ENCODE data around the gene PRKRA. TPM values are rescaled to one million over a fixed set of nuclear protein-coding genes. Genes with fewer than 3 reads are reported as not detected.
"Not testable (repeated sequence)": the region's sequence is repeated elsewhere in the genome, so short reads cannot be mapped to it uniquely, and the experiment has no call there.

Gene PRKRA
- polyA plus RNA-seq, 1 donor = 45.1 TPM

DNA sequence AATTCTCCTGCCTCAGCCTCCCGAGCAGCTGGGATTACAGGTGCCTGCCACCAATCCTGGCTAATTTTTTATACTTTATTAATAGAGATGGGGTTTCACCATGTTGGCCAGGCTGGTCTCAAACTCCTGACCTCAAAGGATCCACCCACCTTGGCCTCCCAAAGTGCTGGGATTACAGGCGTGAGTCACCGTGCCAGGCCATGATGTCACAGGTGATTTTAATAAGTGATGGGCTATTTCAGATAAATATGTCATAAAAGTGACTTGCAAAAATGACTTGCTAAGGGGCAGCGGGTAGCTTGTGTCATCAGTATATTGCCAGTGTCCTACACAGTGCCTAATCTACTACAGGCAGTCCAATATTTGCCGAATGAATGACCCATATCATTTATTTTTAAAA, 20.3 kb upstream of the PRKRA start:
- H3K36me3 ChIP-seq (ENCODE audit: control insufficient read depth, insufficient read depth, low read length); H3K4me3 ChIP-seq (ENCODE audit: low read length); H3K27me3 ChIP-seq (ENCODE audit: control insufficient read depth, insufficient read depth, low read length); H3K4me1 ChIP-seq (ENCODE audit: control insufficient read depth, insufficient read depth, low read length); H3K9me3 ChIP-seq (ENCODE audit: control insufficient read depth, low read depth, low read length); H3K27ac ChIP-seq (ENCODE audit: low read length); DNase-seq: not testable (repeated sequence)
- whole genome bisulfite sequencing (ENCODE audit: insufficient coverage, low lambda C conversion rate) = no CpG with 5 or more reads among the region's 5 CpGs

DNA sequence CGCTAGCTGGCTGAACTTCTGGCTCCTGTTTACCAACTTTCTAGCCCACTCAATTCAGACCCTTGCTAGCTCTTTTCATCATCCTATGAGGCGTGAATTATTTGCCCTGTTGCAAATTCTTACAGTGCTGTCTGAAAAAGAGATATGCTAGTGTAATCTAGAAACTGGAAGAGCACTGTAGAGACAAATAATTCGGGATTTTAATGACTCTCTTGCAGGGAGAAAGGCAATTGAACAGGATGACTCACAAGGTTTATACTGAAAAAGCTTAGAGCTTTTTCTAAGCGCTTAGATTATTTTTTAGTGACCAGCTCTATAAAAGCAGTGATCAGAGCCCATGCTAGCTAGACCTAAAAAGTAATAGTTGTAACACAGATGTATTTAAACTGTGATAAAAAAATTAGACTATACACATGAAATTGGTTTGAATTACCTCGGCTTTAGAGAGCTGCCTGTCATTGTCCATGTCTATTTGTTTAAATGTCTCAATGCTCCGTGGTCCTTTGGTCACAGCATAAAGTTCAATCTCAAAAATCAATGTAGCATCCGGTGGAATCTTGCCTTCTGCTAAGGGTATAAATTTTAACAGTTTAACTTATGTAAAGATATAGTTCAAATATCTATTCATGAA, 18.4 kb upstream of the PRKRA start:
- DNase-seq = no peak
- 100% methylated on average over 1 of the region's 7 CpGs for WGBS (ENCODE audit: insufficient coverage, low lambda C conversion rate)
- Histone ChIP-seq H3K27me3 (ENCODE audit: control insufficient read depth, insufficient read depth, low read length) (no peaks in the 10 kb centered on the region), H3K27ac (ENCODE audit: low read length) (no peak overlapping the region), H3K36me3 (ENCODE audit: control insufficient read depth, insufficient read depth, low read length) (peaks cover 7% of the 10 kb centered on the region), H3K4me3 (ENCODE audit: low read length) (no peak overlapping the region), H3K9me3 (ENCODE audit: control insufficient read depth, low read depth, low read length) (no peaks in the 10 kb centered on the region), H3K4me1 (ENCODE audit: control insufficient read depth, insufficient read depth, low read length) (no peaks in the 10 kb centered on the region)

- Histone ChIP-seq H3K4me1 (ENCODE audit: control insufficient read depth, insufficient read depth, low read length) (no peaks in the 10 kb centered on the region), H3K36me3 (ENCODE audit: control insufficient read depth, insufficient read depth, low read length) (no peaks in the 10 kb centered on the region), H3K4me3 (ENCODE audit: low read length) (no peak overlapping the region), H3K27ac (ENCODE audit: low read length) (no peak overlapping the region), H3K27me3 (ENCODE audit: control insufficient read depth, insufficient read depth, low read length) (no peaks in the 10 kb centered on the region), H3K9me3 (ENCODE audit: control insufficient read depth, low read depth, low read length) (no peaks in the 10 kb centered on the region)
- WGBS (ENCODE audit: insufficient coverage, low lambda C conversion rate) = 100% methylated on average over 1 of the region's 11 CpGs
- no peak for DNase-seq
Measured at GRCh38 chr2:178457390-178457886, 6.5 kb upstream of the PRKRA start.

GRCh38 chr2:178455947-178456346, 5.0 kb upstream of the PRKRA start:
- Histone ChIP-seq H3K36me3 (ENCODE audit: control insufficient read depth, insufficient read depth, low read length) (no peaks in the 10 kb centered on the region), H3K27me3 (ENCODE audit: control insufficient read depth, insufficient read depth, low read length) (peaks cover under 1% of the 10 kb centered on the region), H3K9me3 (ENCODE audit: control insufficient read depth, low read depth, low read length) (no peaks in the 10 kb centered on the region), H3K4me1 (ENCODE audit: control insufficient read depth, insufficient read depth, low read length) (no peaks in the 10 kb centered on the region), H3K4me3 (ENCODE audit: low read length) (no peak overlapping the region), H3K27ac (ENCODE audit: low read length) (no peak overlapping the region)
- no peak for DNase-seq
- no CpG with 5 or more reads among the region's 5 CpGs for WGBS (ENCODE audit: insufficient coverage, low lambda C conversion rate)

DNA sequence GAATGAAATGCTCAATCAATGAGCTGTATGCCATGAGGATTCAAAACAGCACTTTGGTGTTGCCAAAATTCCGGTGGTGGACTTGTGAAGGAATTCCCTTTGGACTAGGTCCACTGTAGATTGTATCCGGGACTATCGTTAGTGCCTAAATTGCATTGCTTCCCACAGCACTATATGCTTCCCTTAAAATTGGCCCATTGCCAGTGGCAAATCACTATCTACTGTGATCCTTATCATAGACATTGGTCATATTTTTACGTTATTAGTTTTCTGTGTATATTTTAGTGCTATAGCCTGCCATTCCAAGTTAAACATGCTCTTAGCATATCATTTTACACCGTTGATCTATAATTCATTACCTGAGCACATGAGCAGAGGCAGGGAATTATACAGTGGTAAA, 1.9 kb upstream of the PRKRA start:
- no peak overlapping the region for H3K27ac ChIP-seq (ENCODE audit: low read length)
- no peak for DNase-seq
- peaks cover 2% of the 10 kb centered on the region for H3K27me3 ChIP-seq (ENCODE audit: control insufficient read depth, insufficient read depth, low read length)
- peaks cover 7% of the 10 kb centered on the region for H3K36me3 ChIP-seq (ENCODE audit: control insufficient read depth, insufficient read depth, low read length)
- peaks cover 11% of the 10 kb centered on the region for H3K4me1 ChIP-seq (ENCODE audit: control insufficient read depth, insufficient read depth, low read length)
- H3K9me3 ChIP-seq (ENCODE audit: control insufficient read depth, low read depth, low read length) = no peaks in the 10 kb centered on the region
- no peak overlapping the region for H3K4me3 ChIP-seq (ENCODE audit: low read length)
- WGBS (ENCODE audit: insufficient coverage, low lambda C conversion rate) = no CpG with 5 or more reads among the region's 5 CpGs

DNA sequence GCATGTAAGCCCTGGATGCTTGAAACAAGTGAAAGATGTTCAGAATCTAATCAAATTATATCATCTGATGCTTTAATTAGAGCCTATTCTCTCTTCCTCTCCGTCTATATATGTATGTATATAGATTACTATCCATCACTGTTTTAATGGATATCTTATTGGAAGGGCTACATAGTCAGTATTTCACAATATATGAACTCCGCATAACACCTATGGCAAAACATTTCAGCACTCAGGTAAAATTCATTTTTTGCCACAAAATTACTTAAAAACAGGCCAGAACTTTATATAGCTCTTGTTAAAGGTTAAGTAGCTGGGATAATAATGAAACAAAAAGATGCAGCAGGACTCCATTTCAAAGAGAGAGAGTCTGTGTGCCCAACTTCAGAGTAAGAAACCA, 1.4 kb upstream of the PRKRA start:
- Histone ChIP-seq H3K27me3 (ENCODE audit: control insufficient read depth, insufficient read depth, low read length) (peaks cover 2% of the 10 kb centered on the region), H3K27ac (ENCODE audit: low read length) (peak overlapping the region; percentile 100), H3K36me3 (ENCODE audit: control insufficient read depth, insufficient read depth, low read length) (peaks cover 10% of the 10 kb centered on the region), H3K4me3 (ENCODE audit: low read length) (peak overlapping the region; percentile 50), H3K4me1 (ENCODE audit: control insufficient read depth, insufficient read depth, low read length) (peaks cover 11% of the 10 kb centered on the region), H3K9me3 (ENCODE audit: control insufficient read depth, low read depth, low read length) (no peaks in the 10 kb centered on the region)
- no CpG with 5 or more reads among the region's 2 CpGs for WGBS (ENCODE audit: insufficient coverage, low lambda C conversion rate)
- DNase-seq = no peak

DNA sequence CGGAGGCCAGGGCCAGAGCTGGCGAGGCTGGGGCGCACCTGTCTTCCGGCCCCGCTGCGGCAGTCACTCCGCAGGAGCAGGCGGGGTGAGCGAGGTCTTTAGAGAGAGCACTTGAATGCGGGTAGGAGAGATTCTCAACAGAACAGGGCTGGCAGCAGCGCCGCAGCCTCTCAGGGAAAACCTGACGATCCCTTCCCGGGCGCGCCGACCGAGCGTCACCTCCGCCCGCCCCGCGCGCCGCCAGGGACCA, 526 bp downstream of the PRKRA start:
- no CpG with 5 or more reads among the region's 25 CpGs for WGBS (ENCODE audit: insufficient coverage, low lambda C conversion rate)
- Histone ChIP-seq H3K4me1 (ENCODE audit: control insufficient read depth, insufficient read depth, low read length) (peaks cover 11% of the 10 kb centered on the region), H3K9me3 (ENCODE audit: control insufficient read depth, low read depth, low read length) (no peaks in the 10 kb centered on the region), H3K27me3 (ENCODE audit: control insufficient read depth, insufficient read depth, low read length) (peaks cover 2% of the 10 kb centered on the region), H3K4me3 (ENCODE audit: low read length) (peak overlapping the region; percentile 50), H3K27ac (ENCODE audit: low read length) (peak overlapping the region; percentile 100), H3K36me3 (ENCODE audit: control insufficient read depth, insufficient read depth, low read length) (peaks cover 22% of the 10 kb centered on the region)
- peak in 1 of 2 donors; percentile 74 for DNase-seq

DNA sequence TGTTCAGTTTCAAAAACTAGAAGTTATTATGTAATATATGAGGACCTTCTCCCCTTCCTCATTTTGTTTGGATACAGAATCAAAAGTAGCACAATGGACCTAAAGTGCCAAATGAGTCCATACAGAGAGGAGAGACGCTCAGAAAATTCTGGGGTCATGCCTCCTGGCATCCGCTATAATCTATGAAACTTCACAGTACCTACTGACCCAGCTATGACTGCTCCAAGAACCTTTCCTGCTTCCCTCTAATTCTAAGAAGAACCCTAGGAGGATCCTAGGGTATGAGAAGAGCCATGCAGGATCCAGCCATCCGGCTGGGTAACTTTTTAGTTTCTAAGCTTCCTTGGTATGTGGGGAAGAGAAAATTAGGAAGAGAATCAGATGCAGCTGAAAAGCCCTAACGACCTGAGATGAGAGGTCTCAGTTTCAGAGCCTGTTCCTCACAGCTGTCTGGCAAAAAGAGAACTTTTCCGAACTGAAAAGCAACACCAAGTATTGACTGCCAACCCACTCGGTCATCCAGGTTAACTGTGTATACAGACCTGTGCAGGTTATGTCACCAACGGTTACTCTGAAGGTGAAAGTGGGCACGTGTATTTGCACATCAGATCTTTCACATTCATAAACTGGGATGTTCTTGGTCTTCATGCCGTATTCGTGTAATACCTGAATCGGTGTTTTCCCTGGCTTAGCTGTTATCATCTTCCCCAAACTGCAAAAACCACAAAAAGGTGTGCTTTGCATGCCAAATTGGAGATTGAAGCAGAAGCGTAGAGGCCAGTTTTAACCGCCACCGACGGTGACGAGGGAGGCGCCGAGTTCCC, 1.1 kb downstream of the PRKRA start:
- H3K27ac ChIP-seq (ENCODE audit: low read length) = peak overlapping the region; percentile 100
- H3K36me3 ChIP-seq (ENCODE audit: control insufficient read depth, insufficient read depth, low read length) = peaks cover 27% of the 10 kb centered on the region
- H3K4me1 ChIP-seq (ENCODE audit: control insufficient read depth, insufficient read depth, low read length) = peaks cover 11% of the 10 kb centered on the region
- peaks cover 2% of the 10 kb centered on the region for H3K27me3 ChIP-seq (ENCODE audit: control insufficient read depth, insufficient read depth, low read length)
- H3K9me3 ChIP-seq (ENCODE audit: control insufficient read depth, low read depth, low read length) = no peaks in the 10 kb centered on the region
- WGBS (ENCODE audit: insufficient coverage, low lambda C conversion rate) = 10% methylated on average over 2 of the region's 18 CpGs
- peak overlapping the region; percentile 50 for H3K4me3 ChIP-seq (ENCODE audit: low read length)
- DNase-seq = peak; percentile 11 to 19

- H3K4me1 ChIP-seq (ENCODE audit: control insufficient read depth, insufficient read depth, low read length) = peaks cover 11% of the 10 kb centered on the region
- no peaks in the 10 kb centered on the region for H3K9me3 ChIP-seq (ENCODE audit: control insufficient read depth, low read depth, low read length)
- no peak overlapping the region for H3K27ac ChIP-seq (ENCODE audit: low read length)
- DNase-seq = no peak
- H3K36me3 ChIP-seq (ENCODE audit: control insufficient read depth, insufficient read depth, low read length) = peaks cover 34% of the 10 kb centered on the region
- peaks cover 2% of the 10 kb centered on the region for H3K27me3 ChIP-seq (ENCODE audit: control insufficient read depth, insufficient read depth, low read length)
- WGBS (ENCODE audit: insufficient coverage, low lambda C conversion rate) = 80% methylated on average over 2 of the region's 4 CpGs
- H3K4me3 ChIP-seq (ENCODE audit: low read length) = no peak overlapping the region
Measured at GRCh38 chr2:178448968-178449661, 1.9 kb downstream of the PRKRA start.

DNA sequence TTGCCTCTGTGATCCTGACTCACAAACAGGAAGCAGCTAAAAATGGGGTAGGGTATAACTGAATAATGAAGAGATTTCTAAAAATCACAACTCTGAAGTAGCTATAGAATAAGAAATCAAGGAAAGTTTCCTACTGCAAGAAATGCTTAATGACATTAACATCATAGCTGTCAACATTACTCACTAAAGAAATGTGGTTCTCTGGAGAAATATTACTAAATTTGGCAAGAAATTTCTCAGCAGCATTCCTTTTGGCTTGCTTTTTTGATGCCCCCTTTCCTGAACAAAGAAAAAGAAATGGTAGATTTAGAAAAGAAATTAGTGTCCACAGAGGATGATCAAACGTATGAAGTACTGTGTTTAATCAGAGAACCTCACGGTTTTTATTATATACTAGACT, 9.5 kb downstream of the PRKRA start:
- DNase-seq = no peak
- WGBS (ENCODE audit: insufficient coverage, low lambda C conversion rate) = 83% methylated on average over 2 of the region's 2 CpGs
- H3K36me3 ChIP-seq (ENCODE audit: control insufficient read depth, insufficient read depth, low read length) = peaks cover 55% of the 10 kb centered on the region
- H3K9me3 ChIP-seq (ENCODE audit: control insufficient read depth, low read depth, low read length) = no peaks in the 10 kb centered on the region
- H3K27me3 ChIP-seq (ENCODE audit: control insufficient read depth, insufficient read depth, low read length) = no peaks in the 10 kb centered on the region
- H3K4me1 ChIP-seq (ENCODE audit: control insufficient read depth, insufficient read depth, low read length) = no peaks in the 10 kb centered on the region
- H3K4me3 ChIP-seq (ENCODE audit: low read length) = no peak overlapping the region
- H3K27ac ChIP-seq (ENCODE audit: low read length) = no peak overlapping the region

All from large intestine (tissue), 3 donors.